Trophoblast cell (in vitro differentiated cells and primary cell): ENCODE data around the gene DUSP8.

Experiments
- DNase-seq, 2 donors: peaks; one replicate each; pipeline ENCODE4 v3.0.0-alpha.2; 2016
- H2AFZ ChIP-seq: 2 replicates; pipeline ENCODE4 v1.6.1; 2013; ENCODE audit warnings: low read length, moderate library complexity, mild to moderate bottlenecking; ENCODE audit not compliant: insufficient read depth, poor library complexity
- H2AK5ac ChIP-seq: 2 replicates; pipeline ENCODE4 v1.6.1; 2013; ENCODE audit warnings: mild to moderate bottlenecking, low read length
- H2BK120ac ChIP-seq: 2 replicates; pipeline ENCODE4 v1.6.1; 2013; ENCODE audit warnings: low read length, mild to moderate bottlenecking, moderate library complexity; ENCODE audit not compliant: insufficient read depth, poor library complexity
- H2BK12ac ChIP-seq: 2 replicates; pipeline ENCODE4 v1.6.1; 2013; ENCODE audit warnings: mild to moderate bottlenecking, low read length, moderate library complexity
- H2BK5ac ChIP-seq: 2 replicates; pipeline ENCODE4 v1.6.1; 2013; ENCODE audit warnings: low read length, low read depth, moderate library complexity, mild to moderate bottlenecking; ENCODE audit not compliant: poor library complexity
- H3K14ac ChIP-seq: 2 replicates; pipeline ENCODE4 v1.6.1; 2013; ENCODE audit warnings: mild to moderate bottlenecking, low read length
- H3K18ac ChIP-seq: 2 replicates; pipeline ENCODE4 v1.6.1; 2013; ENCODE audit warnings: mild to moderate bottlenecking, low read length
- H3K23ac ChIP-seq: 2 replicates; pipeline ENCODE4 v1.6.1; 2013; ENCODE audit warnings: low read length
- H3K27ac ChIP-seq: 2 replicates; pipeline ENCODE4 v1.5.1; 2013; ENCODE audit warnings: low read depth, mild to moderate bottlenecking, inconsistent platforms, low read length, moderate library complexity
- H3K27me3 ChIP-seq: 2 replicates; pipeline ENCODE4 v1.6.1; 2013; ENCODE audit warnings: inconsistent platforms, mild to moderate bottlenecking, low read length, moderate library complexity; ENCODE audit not compliant: insufficient read depth
- H3K36me3 ChIP-seq, 2 experiments: 1 replicate in 1 of 2; 2 replicates in 1 of 2; pipeline ENCODE4 v1.6.1; 2013; ENCODE audit warnings: low read length in 2 of 2, mild to moderate bottlenecking in 2 of 2, moderate library complexity in 1 of 2; ENCODE audit not compliant: insufficient read depth in 2 of 2, control insufficient read depth in 1 of 2
- H3K4ac ChIP-seq: 2 replicates; pipeline ENCODE4 v1.6.1; 2013; ENCODE audit warnings: low read depth, mild to moderate bottlenecking, low read length, moderate library complexity
- H3K4me1 ChIP-seq, 2 experiments: 1 replicate in 1 of 2; 2 replicates in 1 of 2; pipeline ENCODE4 v1.6.1; 2013; ENCODE audit warnings: low read length in 2 of 2, mild to moderate bottlenecking in 2 of 2, moderate library complexity in 1 of 2; ENCODE audit not compliant: insufficient read depth in 2 of 2, control insufficient read depth in 1 of 2
- H3K4me2 ChIP-seq: 2 replicates; pipeline ENCODE4 v1.6.1; 2013; ENCODE audit warnings: inconsistent platforms, mild to moderate bottlenecking, low read length, moderate library complexity
- H3K4me3 ChIP-seq: 2 replicates; pipeline ENCODE4 v1.5.1; 2013; ENCODE audit warnings: mild to moderate bottlenecking, low read depth, low read length, inconsistent platforms
- H3K79me1 ChIP-seq: one replicate; pipeline ENCODE4 v1.6.1; 2013; ENCODE audit warnings: low read length
- H3K79me2 ChIP-seq: 2 replicates; pipeline ENCODE4 v1.6.1; 2013; ENCODE audit warnings: low read length, mild to moderate bottlenecking; ENCODE audit not compliant: control insufficient read depth, insufficient read depth, poor library complexity
- H3K9ac ChIP-seq: 2 replicates; pipeline ENCODE4 v1.6.1; 2013; ENCODE audit warnings: mild to moderate bottlenecking, low read length
- H3K9me3 ChIP-seq: 2 replicates; pipeline ENCODE4 v1.6.1; 2013; ENCODE audit warnings: low read depth, mild to moderate bottlenecking, control low read depth, inconsistent platforms, low read length; ENCODE audit not compliant: insufficient read depth
- H4K12ac ChIP-seq: 2 replicates; pipeline ENCODE4 v1.6.1; 2013; ENCODE audit warnings: low read depth, mild to moderate bottlenecking, low read length, moderate library complexity
- H4K8ac ChIP-seq: 2 replicates; pipeline ENCODE4 v1.6.1; 2013; ENCODE audit warnings: low read depth, mild to moderate bottlenecking, low read length, moderate library complexity
- H4K91ac ChIP-seq: one replicate; pipeline ENCODE4 v1.6.1; 2013; ENCODE audit warnings: low read depth, mild to moderate bottlenecking, low read length, moderate library complexity
- WGBS: extraction: QIAGEN DNeasy Blood & Tissue Kit; methylation state at CpG from one replicate; pipeline ENCODE4 v1.1.7; 2013; ENCODE audit warnings: missing lambda C conversion rate; ENCODE audit not compliant: insufficient read length, insufficient coverage; ENCODE audit errors: extremely low coverage; 5-methylcytosine and 5-hydroxymethylcytosine counted together

Gene DUSP8

DNA sequence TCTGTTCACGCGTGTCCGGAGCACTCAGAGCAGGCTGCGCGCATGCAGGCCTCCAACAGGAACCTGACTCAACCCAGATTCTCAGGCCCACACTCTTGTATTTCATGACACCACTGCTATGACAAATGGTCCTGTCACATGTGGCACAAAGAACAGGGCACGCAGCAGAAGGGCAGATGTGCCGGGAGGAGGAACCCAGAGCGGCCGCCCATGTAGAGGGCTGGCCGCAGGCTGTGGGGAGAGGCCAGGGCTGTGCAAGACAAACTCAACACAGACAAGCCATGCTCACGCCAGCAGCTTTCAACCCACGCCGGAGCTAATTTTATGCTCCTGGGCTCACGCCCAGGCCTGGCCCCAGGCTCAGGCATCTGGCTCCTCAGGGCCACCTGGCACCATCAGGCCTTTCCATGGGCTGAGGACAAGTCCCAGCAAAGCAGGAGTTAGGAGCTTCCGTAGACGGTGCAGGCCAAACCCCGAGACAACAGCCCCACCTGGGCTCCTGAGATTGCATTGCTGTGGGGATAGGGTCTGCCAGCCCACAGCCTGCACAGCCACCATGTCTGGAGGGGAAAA is 40.0 kb downstream of the DUSP8 start:
- Histone ChIP-seq H3K4me3 (no peak overlapping the region), H3K18ac (peak overlapping the region; percentile 31), H4K8ac (no peak overlapping the region), H2AFZ (no peak overlapping the region), H3K14ac (no peak overlapping the region), H3K4ac (no peak overlapping the region), H3K23ac (no peak overlapping the region), H2BK5ac (no peak overlapping the region), H2AK5ac (no peak overlapping the region), H2BK12ac (no peak overlapping the region), H4K12ac (no peak overlapping the region), H3K27ac (no peak overlapping the region), H3K27me3 (no peaks in the 10 kb centered on the region), H3K79me2 (no peaks in the 10 kb centered on the region), H4K91ac (no peak overlapping the region), H3K4me2 (no peak overlapping the region), H3K9me3 (no peaks in the 10 kb centered on the region), H2BK120ac (no peak overlapping the region), H3K9ac (no peak overlapping the region), H3K79me1 (no peaks in the 10 kb centered on the region), H3K4me1 (peaks cover 8 to 9% of the 10 kb centered on the region in 2 experiments), H3K36me3 (peaks cover 11% of the 10 kb centered on the region in 2 experiments)
- no CpG with 5 or more reads among the region's 17 CpGs for WGBS
- DNase-seq = no peak

DNA sequence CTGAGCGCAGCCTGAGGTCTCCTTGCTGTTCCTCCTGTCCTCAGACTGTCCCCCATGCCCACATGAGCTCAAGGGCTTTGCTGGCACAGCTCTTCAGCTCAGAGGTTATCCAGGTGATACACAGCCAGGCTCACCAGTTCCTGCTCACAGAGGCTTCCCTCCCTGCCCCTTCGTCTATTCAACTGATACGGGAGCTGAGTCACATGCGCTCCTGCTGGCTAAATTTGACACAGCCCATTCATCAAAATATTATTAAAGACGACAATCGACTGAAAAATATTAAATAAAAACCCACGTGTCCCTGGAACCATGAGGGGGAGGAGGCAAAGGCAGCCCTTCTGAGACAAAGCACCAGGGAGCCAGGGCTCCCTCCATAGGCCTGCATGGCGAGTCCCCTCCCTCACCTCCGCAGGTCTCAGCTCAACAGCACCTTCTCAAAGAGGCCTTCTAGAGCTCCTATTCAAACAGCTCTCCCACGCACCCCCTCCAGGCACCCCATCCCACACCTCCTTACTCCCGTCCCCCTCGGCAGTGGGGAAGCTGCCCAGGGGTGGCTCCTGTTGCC is 40.5 kb downstream of the DUSP8 start:
- no peak overlapping the region for H3K23ac ChIP-seq

DNA sequence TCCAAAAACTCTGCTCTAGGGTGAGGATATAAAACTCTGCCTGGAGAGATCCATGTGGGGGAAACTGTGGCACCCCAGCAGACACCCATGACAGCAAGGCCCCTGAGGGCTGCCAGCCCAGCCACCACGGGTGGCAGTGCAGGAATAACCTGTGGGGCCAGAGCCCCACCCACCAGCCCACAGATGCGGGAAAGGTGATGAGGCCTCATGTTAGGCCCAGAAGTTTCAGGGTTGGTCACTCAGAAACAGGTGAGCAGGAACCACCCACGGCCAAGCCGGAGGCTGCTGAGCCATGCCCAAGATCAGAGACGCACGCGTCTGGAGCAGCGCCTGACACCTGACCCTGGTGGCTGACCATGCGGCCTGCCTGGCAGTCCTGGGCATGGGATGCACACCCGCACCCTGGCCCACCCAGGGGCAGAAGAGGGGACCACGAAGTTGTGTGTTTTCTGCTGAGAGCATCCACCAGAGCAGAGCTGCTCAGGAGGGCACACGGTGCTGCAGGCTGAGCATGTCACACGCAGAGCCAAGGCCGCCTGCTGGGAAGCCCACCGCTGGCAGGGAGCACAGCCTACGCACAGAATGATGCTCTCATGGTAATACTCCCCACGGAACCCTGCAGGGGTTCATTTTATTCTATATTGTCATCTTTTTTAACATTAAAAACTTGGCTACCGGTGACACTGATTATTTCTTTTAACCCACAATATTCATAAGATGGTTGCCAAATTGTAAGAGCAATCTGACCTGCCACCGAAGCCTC is 41.2 kb downstream of the DUSP8 start:
- H2BK5ac ChIP-seq = no peak overlapping the region
- H3K4ac ChIP-seq = no peak overlapping the region
- H3K4me2 ChIP-seq = no peak overlapping the region
- H3K9ac ChIP-seq = no peak overlapping the region
- H4K8ac ChIP-seq = no peak overlapping the region
- H2BK120ac ChIP-seq = no peak overlapping the region
- H3K79me2 ChIP-seq = peaks cover 2% of the 10 kb centered on the region
- H3K4me3 ChIP-seq = no peak overlapping the region
- no peak overlapping the region for H4K12ac ChIP-seq
- H3K4me1 ChIP-seq = peaks cover 8 to 9% of the 10 kb centered on the region in 2 experiments
- H3K36me3 ChIP-seq = peaks cover 11% of the 10 kb centered on the region in 2 experiments
- no peak for DNase-seq
- no peak overlapping the region for H2BK12ac ChIP-seq
- H4K91ac ChIP-seq = no peak overlapping the region
- H3K23ac ChIP-seq = no peak overlapping the region
- H2AK5ac ChIP-seq = no peak overlapping the region
- H3K79me1 ChIP-seq = no peaks in the 10 kb centered on the region
- WGBS = no CpG with 5 or more reads among the region's 19 CpGs
- H3K9me3 ChIP-seq = no peaks in the 10 kb centered on the region
- H3K18ac ChIP-seq = peak overlapping the region; percentile 23
- H3K27ac ChIP-seq = no peak overlapping the region
- H3K27me3 ChIP-seq = no peaks in the 10 kb centered on the region
- H2AFZ ChIP-seq = peak overlapping the region; percentile 31
- H3K14ac ChIP-seq = no peak overlapping the region

More for the DNA sequence above, 40.5 kb downstream of the DUSP8 start:
- Histone ChIP-seq H3K79me2 (no peaks in the 10 kb centered on the region), H3K79me1 (no peaks in the 10 kb centered on the region), H4K8ac (no peak overlapping the region), H2AK5ac (no peak overlapping the region), H2AFZ (no peak overlapping the region), H2BK5ac (no peak overlapping the region), H2BK12ac (no peak overlapping the region), H3K36me3 (peaks cover 11% of the 10 kb centered on the region in 2 experiments), H3K14ac (no peak overlapping the region), H3K9ac (no peak overlapping the region), H3K4me3 (no peak overlapping the region), H3K9me3 (no peaks in the 10 kb centered on the region), H3K4ac (no peak overlapping the region), H3K27me3 (no peaks in the 10 kb centered on the region), H3K18ac (no peak overlapping the region), H3K4me2 (no peak overlapping the region), H4K91ac (no peak overlapping the region), H2BK120ac (no peak overlapping the region), H4K12ac (no peak overlapping the region), H3K4me1 (peaks cover 8 to 9% of the 10 kb centered on the region in 2 experiments), H3K27ac (no peak overlapping the region)
- WGBS = no CpG with 5 or more reads among the region's 12 CpGs
- DNase-seq = no peak

DNA sequence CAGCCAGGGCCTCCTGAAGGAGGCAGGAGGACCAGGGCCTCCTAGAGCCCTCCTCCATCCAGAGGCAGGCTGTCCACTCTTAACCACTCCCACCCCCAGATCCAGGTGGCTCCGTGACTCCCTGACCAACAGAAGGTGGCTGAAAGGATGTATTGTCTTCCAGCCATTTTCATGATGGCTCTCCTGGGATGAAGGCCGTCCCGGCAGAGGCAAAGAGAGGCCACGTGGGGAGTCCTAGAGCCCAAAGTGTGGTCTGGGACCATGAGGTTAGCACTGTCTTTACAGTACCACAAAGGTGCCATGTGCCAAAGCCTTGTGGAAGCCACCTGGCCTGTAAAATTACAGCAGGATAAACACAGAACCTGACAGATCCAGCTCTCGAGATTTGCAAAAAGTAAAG is 42.3 kb downstream of the DUSP8 start:
- H3K23ac ChIP-seq = no peak overlapping the region
- no CpG with 5 or more reads among the region's 5 CpGs for WGBS
- H3K4me2 ChIP-seq = no peak overlapping the region
- peaks cover 7 to 11% of the 10 kb centered on the region in 2 experiments for H3K36me3 ChIP-seq
- H4K91ac ChIP-seq = no peak overlapping the region
- H3K4me3 ChIP-seq = no peak overlapping the region
- H3K9me3 ChIP-seq = no peaks in the 10 kb centered on the region
- no peak overlapping the region for H2BK5ac ChIP-seq
- no peaks in the 10 kb centered on the region for H3K79me1 ChIP-seq
- H3K27me3 ChIP-seq = no peaks in the 10 kb centered on the region
- H2BK12ac ChIP-seq = no peak overlapping the region
- no peak overlapping the region for H3K14ac ChIP-seq
- no peak overlapping the region for H4K8ac ChIP-seq
- H4K12ac ChIP-seq = no peak overlapping the region
- H3K27ac ChIP-seq = no peak overlapping the region
- H3K4ac ChIP-seq = peak overlapping the region; percentile 3
- H2AFZ ChIP-seq = no peak overlapping the region
- H2BK120ac ChIP-seq = no peak overlapping the region
- peaks cover 5% of the 10 kb centered on the region in 2 experiments for H3K4me1 ChIP-seq
- H3K9ac ChIP-seq = no peak overlapping the region
- H3K18ac ChIP-seq = no peak overlapping the region
- H2AK5ac ChIP-seq = no peak overlapping the region
- peaks cover 2% of the 10 kb centered on the region for H3K79me2 ChIP-seq
- no peak for DNase-seq
